HCT116 (cell line): ENCODE data around the gene PTGR1.
A peak's percentile ranks its signal among the peaks of the same experiment; 100 is the strongest.

Experiments
- CEBPB ChIP-seq: IDR thresholded peaks from 2 replicates; pipeline ENCODE4 v1.6.1; 2012; ENCODE audit warnings: low read depth
- EZH2 ChIP-seq: fragments of 200-600 bp; sonication (generic); IDR thresholded peaks from 2 replicates; pipeline ENCODE4 v1.6.1; 2017; ENCODE audit warnings: antibody characterized with exemption, mixed run types
- EZH2phosphoT487 ChIP-seq: fragments of 200-600 bp; IDR thresholded peaks from 2 replicates; pipeline ENCODE4 v1.6.1; 2018; ENCODE audit warnings: antibody characterized with exemption, borderline replicate concordance
- POLR2A ChIP-seq: IDR thresholded peaks from 2 replicates; pipeline ENCODE4 v1.7.0; 2011; ENCODE audit warnings: borderline replicate concordance; ENCODE audit not compliant: insufficient read depth, insufficient read length; ENCODE audit errors: extremely low read depth
- POLR2AphosphoS5 ChIP-seq: IDR thresholded peaks from 2 replicates; pipeline ENCODE4 v1.6.1; 2011; ENCODE audit warnings: mild to moderate bottlenecking, low read depth, low read length, moderate library complexity
- RAD21 ChIP-seq: IDR thresholded peaks from 2 replicates; pipeline ENCODE4 v1.6.1; 2012; ENCODE audit warnings: low read depth, mild to moderate bottlenecking
- SP1 ChIP-seq: IDR thresholded peaks from 2 replicates; pipeline ENCODE4 v1.6.1; 2012; ENCODE audit warnings: low read depth
- SRF ChIP-seq: IDR thresholded peaks from 2 replicates; pipeline ENCODE4 v1.6.1; 2012; ENCODE audit warnings: low read depth
- ZNF274 ChIP-seq: fragments of 200-500 bp; sonication (Bioruptor generic); IDR thresholded peaks from 2 replicates; pipeline ENCODE4 v1.6.1; 2014; ENCODE audit warnings: mild to moderate bottlenecking, low read depth, low read length, inconsistent platforms
- TF ChIP-seq, protein P1 (sequence below): IDR thresholded peaks from 2 replicates; pipeline ENCODE4 v1.6.1; 2012; ENCODE audit warnings: low read depth
- TF ChIP-seq, protein P2 (sequence below), 3 experiments: fragments of 200-600 bp in 1 of 3; sonication (generic) in 1 of 3; IDR thresholded peaks in 2 of 3; conservative IDR thresholded peaks in 1 of 3; 2 replicates each; pipeline ENCODE4 v1.5.1; 2012 to 2017; ENCODE audit warnings: low read depth in 2 of 3, low read length in 2 of 3, antibody characterized with exemption in 1 of 3, borderline replicate concordance in 1 of 3, control low read depth in 1 of 3, mild to moderate bottlenecking in 1 of 3, mixed read lengths in 1 of 3, mixed run types in 1 of 3, moderate library complexity in 1 of 3; ENCODE audit not compliant: insufficient read depth in 1 of 3
- TF ChIP-seq, protein P3 (sequence below): IDR thresholded peaks from 2 replicates; pipeline ENCODE4 v1.6.1; 2012
- TF ChIP-seq, protein P4 (sequence below): IDR thresholded peaks from 2 replicates; pipeline ENCODE4 v1.6.1; 2011; ENCODE audit warnings: mild to moderate bottlenecking, low read length, moderate library complexity; ENCODE audit not compliant: insufficient replicate concordance; ENCODE audit errors: extremely low read depth
- TF ChIP-seq, protein P5 (sequence below): IDR thresholded peaks from 2 replicates; pipeline ENCODE4 v1.6.1; 2012

DNA sequence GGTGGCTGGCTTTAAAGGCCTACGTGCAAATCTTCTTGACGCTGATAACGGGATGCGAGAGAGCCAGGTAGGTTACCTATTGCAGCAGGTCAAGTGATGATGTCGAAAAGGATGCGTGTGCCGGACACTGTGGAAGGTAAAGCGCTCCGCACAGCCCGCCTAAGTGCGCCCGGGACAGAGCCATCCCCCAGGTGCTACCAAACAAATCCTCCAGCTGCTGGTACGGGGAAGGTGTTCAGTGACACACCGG, 31.4 kb upstream of the PTGR1 start:
- TF ChIP-seq, protein P1, sequence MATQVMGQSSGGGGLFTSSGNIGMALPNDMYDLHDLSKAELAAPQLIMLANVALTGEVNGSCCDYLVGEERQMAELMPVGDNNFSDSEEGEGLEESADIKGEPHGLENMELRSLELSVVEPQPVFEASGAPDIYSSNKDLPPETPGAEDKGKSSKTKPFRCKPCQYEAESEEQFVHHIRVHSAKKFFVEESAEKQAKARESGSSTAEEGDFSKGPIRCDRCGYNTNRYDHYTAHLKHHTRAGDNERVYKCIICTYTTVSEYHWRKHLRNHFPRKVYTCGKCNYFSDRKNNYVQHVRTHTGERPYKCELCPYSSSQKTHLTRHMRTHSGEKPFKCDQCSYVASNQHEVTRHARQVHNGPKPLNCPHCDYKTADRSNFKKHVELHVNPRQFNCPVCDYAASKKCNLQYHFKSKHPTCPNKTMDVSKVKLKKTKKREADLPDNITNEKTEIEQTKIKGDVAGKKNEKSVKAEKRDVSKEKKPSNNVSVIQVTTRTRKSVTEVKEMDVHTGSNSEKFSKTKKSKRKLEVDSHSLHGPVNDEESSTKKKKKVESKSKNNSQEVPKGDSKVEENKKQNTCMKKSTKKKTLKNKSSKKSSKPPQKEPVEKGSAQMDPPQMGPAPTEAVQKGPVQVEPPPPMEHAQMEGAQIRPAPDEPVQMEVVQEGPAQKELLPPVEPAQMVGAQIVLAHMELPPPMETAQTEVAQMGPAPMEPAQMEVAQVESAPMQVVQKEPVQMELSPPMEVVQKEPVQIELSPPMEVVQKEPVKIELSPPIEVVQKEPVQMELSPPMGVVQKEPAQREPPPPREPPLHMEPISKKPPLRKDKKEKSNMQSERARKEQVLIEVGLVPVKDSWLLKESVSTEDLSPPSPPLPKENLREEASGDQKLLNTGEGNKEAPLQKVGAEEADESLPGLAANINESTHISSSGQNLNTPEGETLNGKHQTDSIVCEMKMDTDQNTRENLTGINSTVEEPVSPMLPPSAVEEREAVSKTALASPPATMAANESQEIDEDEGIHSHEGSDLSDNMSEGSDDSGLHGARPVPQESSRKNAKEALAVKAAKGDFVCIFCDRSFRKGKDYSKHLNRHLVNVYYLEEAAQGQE: no peak
- no peak for TF ChIP-seq POLR2AphosphoS5
- TF ChIP-seq, protein P2, sequence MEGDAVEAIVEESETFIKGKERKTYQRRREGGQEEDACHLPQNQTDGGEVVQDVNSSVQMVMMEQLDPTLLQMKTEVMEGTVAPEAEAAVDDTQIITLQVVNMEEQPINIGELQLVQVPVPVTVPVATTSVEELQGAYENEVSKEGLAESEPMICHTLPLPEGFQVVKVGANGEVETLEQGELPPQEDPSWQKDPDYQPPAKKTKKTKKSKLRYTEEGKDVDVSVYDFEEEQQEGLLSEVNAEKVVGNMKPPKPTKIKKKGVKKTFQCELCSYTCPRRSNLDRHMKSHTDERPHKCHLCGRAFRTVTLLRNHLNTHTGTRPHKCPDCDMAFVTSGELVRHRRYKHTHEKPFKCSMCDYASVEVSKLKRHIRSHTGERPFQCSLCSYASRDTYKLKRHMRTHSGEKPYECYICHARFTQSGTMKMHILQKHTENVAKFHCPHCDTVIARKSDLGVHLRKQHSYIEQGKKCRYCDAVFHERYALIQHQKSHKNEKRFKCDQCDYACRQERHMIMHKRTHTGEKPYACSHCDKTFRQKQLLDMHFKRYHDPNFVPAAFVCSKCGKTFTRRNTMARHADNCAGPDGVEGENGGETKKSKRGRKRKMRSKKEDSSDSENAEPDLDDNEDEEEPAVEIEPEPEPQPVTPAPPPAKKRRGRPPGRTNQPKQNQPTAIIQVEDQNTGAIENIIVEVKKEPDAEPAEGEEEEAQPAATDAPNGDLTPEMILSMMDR (IDR thresholded peaks at IDR 0.05 in 2 of 3, conservative IDR thresholded peaks at IDR 0.05 in 1 of 3; ENCODE audit: borderline replicate concordance in 1 of 3, insufficient read depth in 1 of 3, low read depth in 2 of 3, low read length in 2 of 3): no peak
- TF ChIP-seq SRF: peak; percentile 84
- TF ChIP-seq, protein P3, sequence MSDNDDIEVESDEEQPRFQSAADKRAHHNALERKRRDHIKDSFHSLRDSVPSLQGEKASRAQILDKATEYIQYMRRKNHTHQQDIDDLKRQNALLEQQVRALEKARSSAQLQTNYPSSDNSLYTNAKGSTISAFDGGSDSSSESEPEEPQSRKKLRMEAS: peak; percentile 91
- TF ChIP-seq, protein P4, sequence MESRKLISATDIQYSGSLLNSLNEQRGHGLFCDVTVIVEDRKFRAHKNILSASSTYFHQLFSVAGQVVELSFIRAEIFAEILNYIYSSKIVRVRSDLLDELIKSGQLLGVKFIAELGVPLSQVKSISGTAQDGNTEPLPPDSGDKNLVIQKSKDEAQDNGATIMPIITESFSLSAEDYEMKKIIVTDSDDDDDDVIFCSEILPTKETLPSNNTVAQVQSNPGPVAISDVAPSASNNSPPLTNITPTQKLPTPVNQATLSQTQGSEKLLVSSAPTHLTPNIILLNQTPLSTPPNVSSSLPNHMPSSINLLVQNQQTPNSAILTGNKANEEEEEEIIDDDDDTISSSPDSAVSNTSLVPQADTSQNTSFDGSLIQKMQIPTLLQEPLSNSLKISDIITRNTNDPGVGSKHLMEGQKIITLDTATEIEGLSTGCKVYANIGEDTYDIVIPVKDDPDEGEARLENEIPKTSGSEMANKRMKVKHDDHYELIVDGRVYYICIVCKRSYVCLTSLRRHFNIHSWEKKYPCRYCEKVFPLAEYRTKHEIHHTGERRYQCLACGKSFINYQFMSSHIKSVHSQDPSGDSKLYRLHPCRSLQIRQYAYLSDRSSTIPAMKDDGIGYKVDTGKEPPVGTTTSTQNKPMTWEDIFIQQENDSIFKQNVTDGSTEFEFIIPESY: no peak
- no peak for TF ChIP-seq EZH2
- TF ChIP-seq ZNF274: no peak
- TF ChIP-seq SP1: peak; percentile 51; the same call in 1 of the 2 replicates
- TF ChIP-seq POLR2A: no peak
- no peak for TF ChIP-seq CEBPB
- no peak for TF ChIP-seq EZH2phosphoT487
- no peak for TF ChIP-seq RAD21
- TF ChIP-seq, protein P5, sequence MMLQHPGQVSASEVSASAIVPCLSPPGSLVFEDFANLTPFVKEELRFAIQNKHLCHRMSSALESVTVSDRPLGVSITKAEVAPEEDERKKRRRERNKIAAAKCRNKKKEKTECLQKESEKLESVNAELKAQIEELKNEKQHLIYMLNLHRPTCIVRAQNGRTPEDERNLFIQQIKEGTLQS: no peak
